Measurements from ENCODE around the gene NT5DC3. TPM values are rescaled to one million over a fixed set of nuclear protein-coding genes. Genes with fewer than 3 reads are reported as not detected.

NT5DC3 gene
- total and polyA plus RNA-seq, 2 of the 13 experiments (the other 11 are each of a cell fraction or from before 2014, with no cell fraction given), result 3.2 to 6.6 TPM

- H3K27ac ChIP-seq (ENCODE audit: extremely low read length, insufficient read depth, low read length), result no peak overlapping the region
- H3K9ac ChIP-seq (ENCODE audit: insufficient read depth, low read depth, low read length), result no peak overlapping the region
- no peak overlapping the region for H3K4me3 ChIP-seq (replicated peaks in 1 of 3; ENCODE audit: insufficient read depth in 1 of 3, low read depth in 2 of 3, low read length in 3 of 3)
- H3K4me1 ChIP-seq (ENCODE audit: insufficient read depth, low read length), result peaks cover 46% of the 10 kb centered on the region
- peaks cover 0 to 10% of the 10 kb centered on the region in 2 experiments; a peak in 1 of 5 replicates for H3K27me3 ChIP-seq (ENCODE audit: control insufficient read depth in 1 of 2, insufficient read depth in 2 of 2, low read length in 2 of 2)
- BruUV-seq (replicated peaks), result no TSS peak
- CTCF ChIA-PET (ENCODE audit: low intra/inter-chr PET ratio, low total read pairs), result no interaction called here
- TF ChIP-seq ATF2 (CRISPR knock-in tag; IDR thresholded peaks at IDR 0.05) (no peak), HNRNPK (IDR thresholded peaks at IDR 0.05; ENCODE audit: low read depth, low read length, poor library complexity, severe bottlenecking) (peak; percentile 23)
- no peak overlapping the region for H2AFZ ChIP-seq (ENCODE audit: low read length)
- DNase-seq (ENCODE audit: low spot score) (no peak), FAIRE-seq (no peak), ATAC-seq (no peak)
- in situ Hi-C loops (cut with HindIII; ENCODE audit: extremely low pct_ligation_motif_present, low pct_unique_long_range_greater_than_20kb) (loop anchor here (5.0 kb wide), 1 partner anchor 224 kb away; no protein-coding TSS in a partner anchor), intact Hi-C loops (cut with micrococcal nuclease; ENCODE audit: unreplicated experiment) (no loop called here)
- 4% methylated on average over 2 of the region's 2 CpGs for WGBS (ENCODE audit: low lambda C conversion rate)
- no peak overlapping the region for H3K4me2 ChIP-seq (ENCODE audit: low read depth, low read length)
- no peaks in the 10 kb centered on the region for H3K9me3 ChIP-seq (ENCODE audit: low read length)
- no peaks in the 10 kb centered on the region for H3K36me3 ChIP-seq (replicated peaks in 1 of 2; ENCODE audit: control insufficient read depth in 1 of 2, insufficient read depth in 2 of 2, low read length in 2 of 2)
- POLR2A ChIA-PET, result interaction anchor here (2.0 kb wide), 1 partner anchor 47 kb away, joined by 6 read pairs; the partner anchor contains the start of gene HSP90B1
- no peaks in the 10 kb centered on the region for H4K20me1 ChIP-seq (ENCODE audit: insufficient read depth, low read length)
- H3K79me2 ChIP-seq (ENCODE audit: insufficient read depth, low read length), result no peaks in the 10 kb centered on the region
Observed at GRCh38 chr12:103882861-103883596, 42.0 kb upstream of the NT5DC3 start.

GRCh38 chr12:103881261-103881660, 40.2 kb upstream of the NT5DC3 start:
- no peak for FAIRE-seq
- Histone ChIP-seq H3K27ac (ENCODE audit: extremely low read length, insufficient read depth, low read length) (no peak overlapping the region), H2AFZ (ENCODE audit: low read length) (peak overlapping the region; percentile 25), H3K4me3 (replicated peaks in 1 of 3; ENCODE audit: insufficient read depth in 1 of 3, low read depth in 2 of 3, low read length in 3 of 3) (no peak overlapping the region), H3K4me2 (ENCODE audit: low read depth, low read length) (peak overlapping the region; percentile 41), H3K4me1 (ENCODE audit: insufficient read depth, low read length) (peaks cover 46% of the 10 kb centered on the region), H4K20me1 (ENCODE audit: insufficient read depth, low read length) (no peaks in the 10 kb centered on the region), H3K27me3 (ENCODE audit: control insufficient read depth in 1 of 2, insufficient read depth in 2 of 2, low read length in 2 of 2) (peaks cover 0 to 10% of the 10 kb centered on the region in 2 experiments; a peak in 1 of 5 replicates), H3K9me3 (ENCODE audit: low read length) (no peaks in the 10 kb centered on the region), H3K36me3 (replicated peaks in 1 of 2; ENCODE audit: control insufficient read depth in 1 of 2, insufficient read depth in 2 of 2, low read length in 2 of 2) (no peaks in the 10 kb centered on the region), H3K79me2 (ENCODE audit: insufficient read depth, low read length) (no peaks in the 10 kb centered on the region), H3K9ac (ENCODE audit: insufficient read depth, low read depth, low read length) (no peak overlapping the region)
- no TSS peak for BruUV-seq (replicated peaks)
- CTCF ChIA-PET (ENCODE audit: low intra/inter-chr PET ratio, low total read pairs), result no interaction called here
- no peak; the same call in 1 of the 3 replicates for ATAC-seq
- POLR2A ChIA-PET, result interaction anchor here (2.0 kb wide), 1 partner anchor 49 kb away, joined by 6 read pairs; the partner anchor contains the start of gene HSP90B1
- TF ChIP-seq ELF3 (CRISPR knock-in tag; IDR thresholded peaks at IDR 0.05) (peak; percentile 51; the same call in 1 of the 2 replicates), MYC (CRISPR knock-in tag; IDR thresholded peaks at IDR 0.05; ENCODE audit: borderline replicate concordance) (no peak)
- DNase-seq (ENCODE audit: low spot score), result peak; percentile 34
- intact Hi-C loops (cut with micrococcal nuclease; ENCODE audit: unreplicated experiment), result no loop called here
- in situ Hi-C loops (cut with HindIII; ENCODE audit: extremely low pct_ligation_motif_present, low pct_unique_long_range_greater_than_20kb), result loop anchor here (5.0 kb wide), 1 partner anchor 226 kb away; no protein-coding TSS in a partner anchor
- WGBS (ENCODE audit: low lambda C conversion rate), result 5% methylated on average over 2 of the region's 2 CpGs

Data from HepG2 (cell line).